Upper lobe of left lung (tissue), 4 donors: ENCODE data around the gene DLL3.

Source experiments
- CTCF ChIP-seq, 6 experiments: fragments of 450-650 bp in 4 of 6; fragments of 200-600 bp in 2 of 6; sonication (generic) in 2 of 6; IDR thresholded peaks; one replicate each; pipeline ENCODE4 v1.5.1; 2016 to 2019; ENCODE audit warnings: antibody characterized with exemption in 6 of 6
- POLR2A ChIP-seq, 4 donors: fragments of 450-650 bp; IDR thresholded peaks; one replicate each; pipeline ENCODE4 v1.5.1; 2016 to 2017; ENCODE audit warnings: antibody characterized with exemption in 4 of 4, mild to moderate bottlenecking in 2 of 4

GRCh38 chr19:39533791-39534190, 35.0 kb downstream of the DLL3 start:
- TF ChIP-seq CTCF (IDR thresholded peaks at IDR 0.05) = no peak
- TF ChIP-seq POLR2A (IDR thresholded peaks at IDR 0.05) = no peak
